GM12873 (cell line): Measurements from ENCODE around the gene GALNT17.

Experiments used
- CTCF ChIP-seq: IDR thresholded peaks from 2 replicates; pipeline ENCODE4 v1.5.1; 2012; ENCODE audit warnings: low read depth, mild to moderate bottlenecking, moderate library complexity, low read length, control low read depth; ENCODE audit not compliant: insufficient read depth; ENCODE audit errors: missing control alignments

The GALNT17 gene

GRCh38 chr7:71286924-71287323 lies 155.0 kb downstream of the GALNT17 start:
- TF ChIP-seq CTCF: no peak

- no peak for TF ChIP-seq CTCF
Measured at GRCh38 chr7:71290452-71290851, 158.5 kb downstream of the GALNT17 start.

GRCh38 chr7:71298378-71298777 lies 166.4 kb downstream of the GALNT17 start:
- TF ChIP-seq CTCF: no peak

GRCh38 chr7:71300086-71300485 lies 168.1 kb downstream of the GALNT17 start:
- no peak for TF ChIP-seq CTCF

- no peak for TF ChIP-seq CTCF
Measured at GRCh38 chr7:71300603-71301002, 168.7 kb downstream of the GALNT17 start.

- TF ChIP-seq CTCF: no peak
Measured at GRCh38 chr7:71301167-71301566, 169.2 kb downstream of the GALNT17 start.

- TF ChIP-seq CTCF: no peak
Measured at GRCh38 chr7:71303566-71303965, 171.6 kb downstream of the GALNT17 start.
